ENCODE results near the gene NPR2. TPM values are rescaled to one million over a fixed set of nuclear protein-coding genes. Genes with fewer than 3 reads are reported as not detected.

The NPR2 gene
- polyA plus RNA-seq, 2 of the 4 experiments (the other 2 are of a cell fraction): 7.8 to 18.8 TPM

- 53% methylated on average over 5 of the region's 5 CpGs for WGBS (ENCODE audit: missing lambda C conversion rate)
- no peaks in the 10 kb centered on the region for H3K9me3 ChIP-seq
- FAIRE-seq (no peak), DNase-seq (ENCODE audit: low read depth in 1 of 2, low spot score in 1 of 2) (no peak), ATAC-seq (no peak)
- POLR2A ChIA-PET: interaction anchor here (0.6 kb wide), 1 partner anchor 178 kb away, joined by 4 read pairs; no protein-coding TSS in a partner anchor
- CTCF ChIA-PET: interaction anchor here (0.6 to 8.1 kb wide), 13 partner anchors 11 to 67 kb away, joined by 3 to 36 read pairs (median 6); partner anchors contain the start of genes HINT2, HRCT1 and SPAG8
- no peak overlapping the region for H3K27ac ChIP-seq
- no peak overlapping the region for H3K4me3 ChIP-seq
- TF ChIP-seq HDAC2 (IDR thresholded peaks at IDR 0.05): no peak
- no peak for TF ChIP-seq USF2 (IDR thresholded peaks at IDR 0.05)
- no peak for TF ChIP-seq HOXB13 (CRISPR knock-in tag; IDR thresholded peaks at IDR 0.05; ENCODE audit: low read depth)
- TF ChIP-seq ZFP36 (IDR thresholded peaks at IDR 0.05; ENCODE audit: borderline replicate concordance, partially characterized antibody): no peak
- no peak for TF ChIP-seq EHMT2 (IDR thresholded peaks at IDR 0.05; ENCODE audit: low read depth)
- TF ChIP-seq FOSB (CRISPR knock-in tag; IDR thresholded peaks at IDR 0.05): no peak
- TF ChIP-seq HOXA7 (CRISPR knock-in tag; IDR thresholded peaks at IDR 0.05): no peak
- no peak for TF ChIP-seq RAD21 (conservative IDR thresholded peaks at IDR 0.05 in 1 of 2, IDR thresholded peaks at IDR 0.05 in 1 of 2)
- no peak for TF ChIP-seq MYC (IDR thresholded peaks at IDR 0.05; ENCODE audit: borderline replicate concordance, low read length)
- TF ChIP-seq ESRRA (IDR thresholded peaks at IDR 0.05; ENCODE audit: borderline replicate concordance, low read length): no peak
- TF ChIP-seq HMGXB4 (CRISPR knock-in tag; IDR thresholded peaks at IDR 0.05; ENCODE audit: borderline replicate concordance): no peak
- no peak for TF ChIP-seq RFX5 (IDR thresholded peaks at IDR 0.05)
- TF ChIP-seq CBX2 (IDR thresholded peaks at IDR 0.05; ENCODE audit: borderline replicate concordance, low read depth): no peak
- H3K4me2 ChIP-seq: no peak overlapping the region
- no peaks in the 10 kb centered on the region for H3K4me1 ChIP-seq
These were observed 65.5 kb downstream of the NPR2 start for GRCh38 chr9:35856882-35857281.

- no peak for DNase-seq (ENCODE audit: low read depth in 1 of 2, low spot score in 1 of 2)
- Histone ChIP-seq H3K4me2 (no peak overlapping the region), H3K27ac (no peak overlapping the region), H3K4me3 (no peak overlapping the region), H3K4me1 (no peaks in the 10 kb centered on the region), H3K9me3 (no peaks in the 10 kb centered on the region)
- no peak for FAIRE-seq
- TF ChIP-seq POLR2AphosphoS2 (conservative IDR thresholded peaks at IDR 0.05; ENCODE audit: low read length) (no peak), MAX (IDR thresholded peaks at IDR 0.05) (no peak), BHLHE40 (IDR thresholded peaks at IDR 0.05; ENCODE audit: low read depth, low read length) (no peak), HEYL (CRISPR knock-in tag; IDR thresholded peaks at IDR 0.05) (no peak), ATOH8 (CRISPR knock-in tag; IDR thresholded peaks at IDR 0.05; ENCODE audit: low read depth) (no peak), EHMT2 (IDR thresholded peaks at IDR 0.05; ENCODE audit: low read depth) (no peak), ZSCAN20 (CRISPR knock-in tag; IDR thresholded peaks at IDR 0.05) (no peak), EP300 (IDR thresholded peaks at IDR 0.05) (no peak), MAFK (IDR thresholded peaks at IDR 0.05; ENCODE audit: partially characterized antibody) (no peak), HMGXB4 (CRISPR knock-in tag; IDR thresholded peaks at IDR 0.05; ENCODE audit: borderline replicate concordance) (no peak), HDAC2 (IDR thresholded peaks at IDR 0.05) (no peak), ZNF302 (CRISPR knock-in tag; IDR thresholded peaks at IDR 0.05) (no peak), NR3C1 (IDR thresholded peaks at IDR 0.05) (no peak), NFE2L2 (conservative IDR thresholded peaks at IDR 0.05; ENCODE audit: low read length) (no peak), EHF (CRISPR knock-in tag; IDR thresholded peaks at IDR 0.05) (no peak), ZC3H11A (IDR thresholded peaks at IDR 0.05) (no peak), JUN (IDR thresholded peaks at IDR 0.05) (no peak), TP53 (CRISPR knock-in tag; IDR thresholded peaks at IDR 0.05) (no peak), NPAS2 (CRISPR knock-in tag; IDR thresholded peaks at IDR 0.05; ENCODE audit: borderline replicate concordance) (no peak)
- WGBS (ENCODE audit: missing lambda C conversion rate): 73% methylated on average over 5 of the region's 5 CpGs
- no peak for ATAC-seq
- ChIA-PET POLR2A (no interaction called here), CTCF (interaction anchor here (1.3 to 8.1 kb wide), 8 partner anchors 16 to 102 kb away, joined by 3 to 36 read pairs (median 4); no protein-coding TSS in a partner anchor)
These were observed 67.1 kb downstream of the NPR2 start for GRCh38 chr9:35858458-35858857.

All from A549 (cell line).